ENCODE data around the gene CNIH1.
"Not testable (repeated sequence)": the region's sequence is repeated elsewhere in the genome, so short reads cannot be mapped to it uniquely, and the experiment has no call there.

CNIH1 gene

DNA sequence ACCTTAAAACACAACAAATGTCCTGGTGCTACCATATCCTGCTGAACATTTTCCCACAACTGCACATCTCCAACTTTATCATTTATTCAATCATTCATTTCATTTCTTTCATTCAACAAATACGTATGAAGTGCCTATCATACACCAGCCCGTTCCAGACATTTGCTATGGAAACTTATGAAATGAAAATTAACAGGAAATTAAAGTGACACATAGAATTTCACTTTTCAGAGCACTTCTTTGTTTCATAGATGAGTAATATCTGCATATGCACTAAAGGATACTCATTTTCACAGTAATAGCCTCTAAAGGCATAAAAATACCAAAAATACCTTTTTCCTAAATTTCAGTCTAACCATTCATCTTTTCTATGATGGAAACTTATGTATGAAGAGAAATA, 12.6 kb downstream of the CNIH1 start:
- DNase-seq (ENCODE audit: low read depth, low spot score), result no peak

- DNase-seq (ENCODE audit: low read depth, low spot score), result no peak
These were observed 13.3 kb downstream of the CNIH1 start for GRCh38 chr14:54427871-54428270.

GRCh38 chr14:54425537-54426274, 15.5 kb downstream of the CNIH1 start:
- no peak for DNase-seq (ENCODE audit: low read depth, low spot score)

GRCh38 chr14:54425068-54425467, 16.1 kb downstream of the CNIH1 start:
- no peak for DNase-seq (ENCODE audit: low read depth, low spot score)

- DNase-seq (ENCODE audit: low read depth, low spot score), result no peak
These were observed 16.7 kb downstream of the CNIH1 start for GRCh38 chr14:54424479-54424901.

- no peak for DNase-seq (ENCODE audit: low read depth, low spot score)
These were observed 17.2 kb downstream of the CNIH1 start for GRCh38 chr14:54423991-54424390.

DNA sequence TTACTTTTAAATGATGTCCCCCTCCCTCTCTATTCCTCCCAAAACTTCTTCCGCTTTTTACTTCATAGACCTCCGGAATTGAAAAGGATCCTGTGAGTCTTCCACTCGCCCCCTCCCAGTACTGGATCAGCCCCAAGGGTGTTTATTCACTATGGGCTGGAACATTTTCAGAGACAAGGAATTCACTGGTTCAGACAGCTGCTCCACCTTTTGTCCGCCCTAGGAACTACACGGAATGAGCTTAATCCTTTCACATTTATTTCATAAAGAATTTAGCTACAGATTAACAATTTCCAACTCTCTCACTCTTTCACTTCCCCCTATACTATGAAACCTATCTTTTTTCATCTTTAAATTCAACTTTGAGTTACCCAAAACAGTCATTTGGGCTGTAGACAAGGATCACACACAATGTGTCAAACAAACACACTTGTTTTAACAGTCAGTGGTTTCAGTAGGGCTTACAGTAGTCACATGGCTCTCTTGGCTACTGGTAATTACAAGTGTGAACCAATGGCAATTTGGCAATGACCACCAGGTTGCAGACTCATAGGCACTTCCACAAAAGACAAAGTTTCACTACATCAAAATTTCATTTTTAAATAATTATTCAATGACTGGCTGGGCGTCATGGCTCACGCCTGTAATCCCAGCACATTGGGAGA, 20.6 kb downstream of the CNIH1 start:
- DNase-seq (ENCODE audit: low read depth, low spot score), result peak; percentile 56

GRCh38 chr14:54411371-54411770, 29.8 kb downstream of the CNIH1 start:
- no peak for DNase-seq (ENCODE audit: low read depth, low spot score)

GRCh38 chr14:54410215-54410614, 31.0 kb downstream of the CNIH1 start:
- no peak for DNase-seq (ENCODE audit: low read depth, low spot score)

DNA sequence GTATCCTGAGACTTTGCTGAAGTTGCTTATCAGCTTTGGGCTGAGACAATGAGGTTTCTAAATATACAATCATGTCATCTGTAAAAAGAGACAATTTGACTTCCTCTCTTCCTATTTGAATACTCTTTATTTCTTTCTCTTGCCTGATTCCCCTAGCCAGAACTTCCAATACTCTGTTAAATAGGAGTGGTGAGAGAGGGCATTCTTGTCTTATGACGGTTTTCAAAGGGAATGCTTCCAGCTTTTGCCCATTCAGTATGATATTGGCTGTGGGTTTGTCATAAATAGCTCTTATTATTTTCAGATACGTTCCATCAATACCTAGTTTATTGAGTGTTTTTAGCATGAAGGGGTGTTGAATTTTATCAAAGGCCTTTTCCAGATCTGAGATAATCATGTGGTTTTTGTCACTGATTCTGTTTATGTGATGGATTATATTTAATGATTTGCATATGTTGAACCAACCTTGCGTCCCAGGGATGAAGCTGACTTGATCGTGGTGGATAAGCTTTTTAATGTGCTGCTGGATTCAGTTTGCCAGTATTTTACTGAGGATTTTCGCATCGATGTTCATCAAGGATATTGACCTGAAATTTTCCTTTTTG, 37.7 kb downstream of the CNIH1 start:
- not testable (repeated sequence) for DNase-seq (ENCODE audit: low read depth, low spot score)

DNA sequence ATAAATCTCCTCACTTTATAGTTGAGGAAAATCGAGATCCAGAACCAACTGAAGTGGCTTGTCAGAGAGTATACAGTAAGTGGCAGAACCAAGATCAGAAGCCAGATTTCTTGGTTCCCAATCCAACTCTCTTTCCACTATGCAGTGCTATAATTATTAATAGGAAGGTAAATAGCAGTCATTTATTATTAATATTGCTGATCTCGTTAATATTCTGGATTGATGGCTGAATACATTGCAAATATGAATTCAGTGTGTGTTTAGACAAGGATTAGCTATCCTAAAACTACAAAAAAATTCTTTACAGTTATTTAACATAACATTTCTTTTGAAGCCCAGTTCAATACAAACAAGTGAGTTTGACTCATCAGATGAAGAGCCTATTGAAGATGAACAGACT, 41.6 kb downstream of the CNIH1 start:
- no peak for DNase-seq (ENCODE audit: low read depth, low spot score)

DNA sequence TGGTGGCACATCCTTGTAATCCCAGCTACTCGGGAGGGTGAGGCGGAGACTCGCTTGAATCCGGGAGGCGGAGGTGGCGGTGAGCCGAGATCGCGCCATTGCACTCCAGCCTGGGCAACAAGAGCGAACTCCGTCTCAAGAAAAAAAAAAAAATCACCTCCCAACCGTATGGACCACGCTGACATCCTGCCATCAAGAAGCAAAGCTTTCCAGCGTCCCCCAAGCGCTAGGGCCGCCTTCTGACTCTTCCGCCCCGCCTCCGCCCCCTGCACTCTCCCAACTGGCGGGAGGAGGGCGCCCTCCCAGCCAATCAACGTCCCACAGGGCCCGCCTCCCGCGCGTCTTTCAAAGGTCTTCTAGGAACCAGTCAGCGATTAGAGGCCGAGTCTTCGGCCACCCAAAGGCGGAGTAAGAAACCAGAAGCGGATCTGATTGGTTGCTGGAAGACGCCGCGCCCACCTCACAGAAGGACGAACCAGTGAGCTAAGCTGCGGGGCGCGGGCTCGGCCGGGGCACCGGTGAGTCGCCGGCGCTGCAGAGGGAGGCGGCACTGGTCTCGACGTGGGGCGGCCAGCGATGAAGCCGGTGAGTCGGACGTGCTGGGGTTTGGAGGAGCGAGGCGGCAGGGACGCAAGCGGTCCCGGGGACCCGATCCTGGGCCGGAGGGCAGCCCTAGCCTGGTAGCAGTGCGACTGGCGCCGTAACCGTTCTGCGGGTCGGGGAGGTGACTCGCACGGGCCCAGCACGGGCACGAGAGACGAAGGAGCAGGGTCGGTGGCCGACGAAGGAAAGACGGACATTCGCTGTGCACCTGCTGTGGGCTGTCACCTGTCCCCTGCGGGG, 44.5 kb downstream of the CNIH1 start, which contains the start of gene CDKN3:
TSS of gene CDKN3 (plus strand) at position 515 of the 843 bp plus-strand sequence. CDS start at position 577, 62 bp downstream.
- peak; percentile 100 for DNase-seq (ENCODE audit: low read depth, low spot score)

GRCh38 chr14:54396183-54396492, 45.0 kb downstream of the CNIH1 start:
- DNase-seq (ENCODE audit: low read depth, low spot score), result no peak

DNA sequence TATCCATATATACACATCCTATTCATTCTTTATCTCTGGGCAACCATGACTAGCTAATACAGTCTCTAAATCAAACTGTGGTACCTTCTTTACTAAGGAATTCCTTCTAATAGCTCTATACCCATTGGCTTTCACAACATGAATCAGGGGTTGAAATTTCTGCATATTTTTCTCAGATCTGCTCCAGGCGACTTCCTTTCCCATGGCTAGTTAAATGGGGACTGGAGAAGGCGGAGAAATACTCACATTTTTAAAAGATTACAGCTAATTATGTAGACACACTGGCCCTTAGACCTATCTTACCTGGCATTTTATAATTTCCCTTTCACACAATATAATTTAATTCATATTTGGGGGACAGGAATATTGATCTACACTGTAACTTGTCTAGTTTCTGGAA, 45.5 kb downstream of the CNIH1 start:
- no peak for DNase-seq (ENCODE audit: low read depth, low spot score)

DNA sequence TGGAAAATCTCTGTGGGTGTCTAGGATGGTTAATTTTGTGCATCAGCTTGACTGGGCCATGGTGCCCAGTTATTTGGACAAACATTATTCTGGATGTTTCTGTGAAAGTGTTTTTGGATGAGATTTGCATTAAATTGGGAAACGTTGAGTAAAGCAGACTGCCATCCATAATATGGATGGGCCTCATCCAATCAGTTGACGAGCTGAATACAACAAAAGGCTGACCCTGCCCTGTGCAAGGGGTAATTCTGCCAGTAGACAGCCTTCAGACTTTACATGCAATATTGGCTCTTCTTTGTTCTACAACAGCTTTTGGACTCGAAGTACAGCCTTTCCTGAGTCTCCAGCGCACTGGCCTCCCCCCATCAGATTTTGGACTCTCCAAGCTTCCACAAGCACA, 45.9 kb downstream of the CNIH1 start:
- DNase-seq (ENCODE audit: low read depth, low spot score), result no peak

DNA sequence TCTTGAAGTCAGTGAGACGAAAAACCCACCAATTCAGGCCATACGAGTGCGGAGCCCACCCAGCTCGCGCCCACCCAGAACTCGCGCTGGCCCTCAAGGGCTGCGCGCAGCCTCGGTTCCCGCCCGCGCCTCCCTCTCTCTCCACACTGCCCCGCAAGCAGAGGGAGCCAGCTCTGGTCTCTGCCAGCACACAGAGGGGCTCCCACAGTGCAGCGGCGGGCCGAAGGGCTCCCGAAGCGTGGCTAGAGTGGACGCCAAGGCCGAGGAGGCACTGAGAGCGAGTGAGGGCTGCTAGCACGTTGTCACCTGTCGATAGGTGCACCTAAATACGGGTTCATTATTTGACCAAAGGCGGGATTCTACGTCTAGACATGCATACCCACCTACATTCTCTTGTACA, 46.6 kb downstream of the CNIH1 start:
- DNase-seq (ENCODE audit: low read depth, low spot score), result no peak

DNA sequence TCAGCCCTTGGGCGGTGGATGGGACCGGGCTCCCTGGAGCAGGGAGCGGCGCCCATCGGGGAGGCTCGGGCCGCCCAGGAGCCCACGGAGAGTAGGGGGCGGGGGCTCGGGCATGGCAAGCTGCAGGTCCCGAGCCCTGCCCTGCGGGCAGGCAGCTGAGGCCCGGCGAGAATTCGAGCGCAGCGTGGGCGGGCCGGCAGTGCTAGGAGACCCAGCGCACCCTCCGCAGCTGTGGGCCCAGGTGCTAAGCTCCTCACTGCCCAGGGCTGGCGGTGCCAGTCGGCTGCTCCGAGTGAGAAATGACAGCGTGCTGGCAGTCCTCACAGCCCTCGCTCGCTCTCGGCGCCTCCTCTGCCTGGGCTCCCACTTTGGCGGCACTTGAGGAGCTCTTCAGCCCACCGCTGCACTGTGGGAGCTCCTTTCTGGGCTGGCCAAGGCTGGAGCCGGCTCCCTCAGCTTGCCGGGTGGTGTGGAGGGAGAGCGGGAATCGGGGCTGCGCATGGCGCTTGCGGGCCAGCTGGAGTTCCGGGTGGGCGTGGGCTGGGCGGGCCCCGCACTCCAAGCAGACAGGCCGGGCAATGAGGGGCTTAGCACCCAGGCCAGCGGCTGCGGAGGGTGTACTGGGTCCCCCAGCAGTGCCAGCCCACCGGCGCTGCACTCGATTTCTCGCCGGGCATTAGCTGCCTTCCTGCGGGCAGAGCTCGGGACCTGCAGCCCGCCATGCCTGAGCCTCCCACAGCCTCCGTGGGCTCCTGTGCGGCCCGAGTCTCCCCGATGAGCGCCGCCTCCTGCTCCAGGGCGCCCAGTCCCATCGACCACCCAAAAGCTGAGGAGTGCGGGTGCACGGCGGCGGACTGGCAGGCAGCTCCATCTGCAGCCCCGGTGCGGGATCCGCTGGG, 47.9 kb downstream of the CNIH1 start:
- DNase-seq (ENCODE audit: low read depth, low spot score), result peak; percentile 43

DNA sequence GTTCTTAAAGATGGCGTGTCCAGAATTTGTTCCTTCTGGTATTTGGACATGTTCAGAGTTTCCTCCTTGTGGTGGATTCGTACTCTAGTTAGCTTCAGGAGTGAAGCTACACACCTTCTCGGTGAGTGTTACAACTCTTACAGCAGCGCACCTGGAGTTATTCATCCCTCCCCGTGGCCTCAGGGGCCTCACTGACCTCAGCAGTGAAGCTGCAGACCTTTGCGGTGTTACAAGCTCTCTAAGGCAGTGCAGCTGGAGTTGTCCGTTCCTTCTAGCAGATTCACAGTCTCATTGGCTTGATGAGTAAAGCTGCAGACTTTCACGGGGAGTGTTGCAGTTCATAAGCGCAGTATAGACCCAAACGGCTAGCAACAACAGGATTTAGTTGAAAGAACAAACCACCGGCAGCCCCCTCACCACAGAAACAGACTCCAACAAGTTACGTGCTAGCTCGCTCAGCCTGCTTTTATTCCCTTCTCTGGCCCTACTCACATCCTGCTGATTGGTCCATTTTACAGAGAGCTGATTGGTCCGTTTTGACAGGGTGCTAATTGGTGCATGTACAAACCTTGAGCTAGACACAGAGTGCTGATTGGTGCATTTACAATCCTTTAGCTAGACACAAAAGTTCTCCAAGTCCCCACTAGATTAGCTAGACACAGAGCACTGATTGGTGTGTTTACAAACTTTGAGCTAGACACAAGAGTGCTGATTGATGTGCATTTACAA, 48.9 kb downstream of the CNIH1 start:
- peak; percentile 42 for DNase-seq (ENCODE audit: low read depth, low spot score)

DNA sequence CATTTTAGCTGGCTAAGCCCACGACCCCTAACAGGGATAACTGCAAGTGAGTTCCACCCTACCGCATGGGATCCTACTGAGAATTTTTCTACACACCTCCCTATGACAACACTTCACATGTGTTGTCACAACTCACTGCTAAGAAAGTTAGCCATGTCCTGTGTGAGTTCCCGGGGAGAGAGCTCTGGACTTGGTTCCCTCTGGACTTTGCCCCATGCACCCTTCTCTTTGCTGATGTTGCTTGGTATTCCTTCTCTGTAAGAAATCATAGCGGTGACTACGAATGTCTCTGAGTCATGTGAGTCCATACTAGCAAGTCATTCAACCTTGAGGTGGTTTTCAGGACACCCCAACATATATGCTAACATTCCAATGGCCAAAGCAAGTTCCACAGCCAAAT, 53.8 kb downstream of the CNIH1 start:
- no peak for DNase-seq (ENCODE audit: low read depth, low spot score)

- no peak for DNase-seq (ENCODE audit: low read depth, low spot score)
These were observed 55.6 kb downstream of the CNIH1 start for GRCh38 chr14:54385556-54385955.
